Astrocyte of the cerebellum (primary cell): ENCODE results near the gene LRRC4C.

ENCODE experiments used
- DNase-seq: peaks from one replicate; pipeline ENCODE4 v3.0.0-alpha.2; 2011; ENCODE audit warnings: low read depth
- H3K4me3 ChIP-seq: 2 replicates; pipeline ENCODE4 v1.5.1; 2011; ENCODE audit warnings: mild to moderate bottlenecking, low read depth, low read length, moderate library complexity
- in situ Hi-C: cut with HindIII; loops from 2 replicates; pipeline ENCODE4 v1.10.0; 2017; ENCODE audit warnings: low sequenced_read_pairs
- TF ChIP-seq, protein P1 (sequence below): IDR thresholded peaks from 2 replicates; pipeline ENCODE4 v1.5.1; 2012; ENCODE audit warnings: low read length, low read depth, moderate library complexity, mild to moderate bottlenecking; ENCODE audit errors: missing control alignments

The LRRC4C gene

DNA sequence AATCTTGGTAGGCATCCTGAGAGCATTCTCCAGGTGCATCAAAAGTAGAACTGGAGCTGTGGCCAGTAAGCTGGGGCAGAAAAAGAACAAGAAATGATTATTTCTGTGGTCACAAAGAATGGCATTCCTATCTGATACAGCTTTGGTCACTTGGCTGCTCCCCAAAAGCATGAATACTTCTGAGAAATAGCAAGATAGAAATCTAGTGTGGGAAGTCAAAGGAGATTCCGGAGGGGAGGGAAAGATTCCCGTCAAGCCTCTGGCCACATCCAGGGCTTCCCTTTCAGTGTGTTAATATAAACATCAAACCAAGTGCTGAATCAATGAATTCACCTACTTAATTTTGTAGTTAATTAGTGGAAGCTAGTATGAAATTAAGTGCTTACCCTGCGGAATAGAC is 1185.4 kb downstream of the LRRC4C start:
- in situ Hi-C loops: no loop called here
- TF ChIP-seq, protein P1, sequence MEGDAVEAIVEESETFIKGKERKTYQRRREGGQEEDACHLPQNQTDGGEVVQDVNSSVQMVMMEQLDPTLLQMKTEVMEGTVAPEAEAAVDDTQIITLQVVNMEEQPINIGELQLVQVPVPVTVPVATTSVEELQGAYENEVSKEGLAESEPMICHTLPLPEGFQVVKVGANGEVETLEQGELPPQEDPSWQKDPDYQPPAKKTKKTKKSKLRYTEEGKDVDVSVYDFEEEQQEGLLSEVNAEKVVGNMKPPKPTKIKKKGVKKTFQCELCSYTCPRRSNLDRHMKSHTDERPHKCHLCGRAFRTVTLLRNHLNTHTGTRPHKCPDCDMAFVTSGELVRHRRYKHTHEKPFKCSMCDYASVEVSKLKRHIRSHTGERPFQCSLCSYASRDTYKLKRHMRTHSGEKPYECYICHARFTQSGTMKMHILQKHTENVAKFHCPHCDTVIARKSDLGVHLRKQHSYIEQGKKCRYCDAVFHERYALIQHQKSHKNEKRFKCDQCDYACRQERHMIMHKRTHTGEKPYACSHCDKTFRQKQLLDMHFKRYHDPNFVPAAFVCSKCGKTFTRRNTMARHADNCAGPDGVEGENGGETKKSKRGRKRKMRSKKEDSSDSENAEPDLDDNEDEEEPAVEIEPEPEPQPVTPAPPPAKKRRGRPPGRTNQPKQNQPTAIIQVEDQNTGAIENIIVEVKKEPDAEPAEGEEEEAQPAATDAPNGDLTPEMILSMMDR: no peak
- no peak overlapping the region for H3K4me3 ChIP-seq
- peak; percentile 91 for DNase-seq

DNA sequence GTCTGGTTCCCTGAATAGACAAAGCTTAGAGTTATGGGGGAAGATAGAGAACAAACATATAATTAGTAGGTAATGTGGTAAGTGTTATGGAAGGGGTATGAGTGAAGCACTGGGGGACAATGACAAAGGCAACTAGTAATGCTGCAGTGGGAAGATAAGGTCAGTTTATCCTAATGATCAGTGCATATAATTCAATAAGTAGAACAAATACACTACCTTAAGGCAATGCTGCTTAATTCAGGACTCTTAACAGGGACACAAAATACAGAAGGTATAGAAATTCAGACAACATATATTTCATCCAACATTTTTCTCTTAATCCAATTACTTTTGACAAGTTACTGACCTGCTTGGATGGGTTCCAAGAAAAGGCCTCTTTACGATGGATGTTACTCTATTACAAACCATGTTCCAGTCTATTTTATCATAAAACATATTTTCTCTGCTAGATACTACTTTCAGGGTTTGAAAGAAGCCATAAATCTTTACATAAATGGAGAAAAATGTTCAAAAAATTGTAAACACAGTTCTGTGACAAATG is 1186.2 kb downstream of the LRRC4C start:
- no peak for DNase-seq
- TF ChIP-seq, protein P1: no peak
- in situ Hi-C loops: no loop called here
- H3K4me3 ChIP-seq: no peak overlapping the region

DNA sequence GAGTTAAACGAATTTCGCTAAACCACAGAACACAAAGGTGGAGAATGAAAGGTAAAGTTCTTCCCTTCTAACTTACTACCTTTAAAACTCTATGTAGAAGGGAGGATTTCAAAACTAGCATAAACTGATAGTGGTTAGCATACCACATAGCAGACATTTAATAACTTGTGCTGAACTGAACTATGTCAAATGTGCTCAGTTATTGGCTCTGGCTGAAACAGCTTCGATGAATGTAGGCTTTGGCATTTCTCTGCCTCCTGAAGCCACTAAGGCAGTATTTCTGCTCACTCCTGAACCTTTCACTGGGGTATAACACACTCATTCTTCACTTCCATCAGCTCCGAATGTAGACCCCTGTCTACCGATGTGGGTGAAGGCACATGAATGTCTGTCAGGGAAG is 1188.1 kb downstream of the LRRC4C start:
- in situ Hi-C loops: no loop called here
- TF ChIP-seq, protein P1: no peak
- no peak overlapping the region for H3K4me3 ChIP-seq
- DNase-seq: no peak

DNA sequence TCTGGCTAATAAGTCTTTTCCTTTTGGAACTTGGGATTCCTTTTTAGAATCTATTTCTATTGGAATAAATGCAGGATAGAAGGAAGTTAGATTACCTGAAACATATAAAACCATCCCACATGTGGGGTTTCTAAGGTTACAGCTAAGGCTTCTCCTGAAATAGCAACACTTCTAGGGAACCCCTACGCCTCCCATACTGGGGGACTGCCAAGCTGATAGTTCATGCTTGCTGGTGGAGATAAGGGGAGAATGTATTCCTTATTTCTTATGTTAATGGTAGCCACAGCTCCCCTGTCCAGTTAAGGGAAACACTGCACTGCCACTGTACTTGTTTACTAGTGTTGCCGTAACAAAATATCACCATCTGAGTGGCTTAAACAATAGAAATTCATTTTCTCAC is 1189.6 kb downstream of the LRRC4C start:
- in situ Hi-C loops: no loop called here
- no peak for DNase-seq
- no peak overlapping the region for H3K4me3 ChIP-seq
- TF ChIP-seq, protein P1: no peak

DNA sequence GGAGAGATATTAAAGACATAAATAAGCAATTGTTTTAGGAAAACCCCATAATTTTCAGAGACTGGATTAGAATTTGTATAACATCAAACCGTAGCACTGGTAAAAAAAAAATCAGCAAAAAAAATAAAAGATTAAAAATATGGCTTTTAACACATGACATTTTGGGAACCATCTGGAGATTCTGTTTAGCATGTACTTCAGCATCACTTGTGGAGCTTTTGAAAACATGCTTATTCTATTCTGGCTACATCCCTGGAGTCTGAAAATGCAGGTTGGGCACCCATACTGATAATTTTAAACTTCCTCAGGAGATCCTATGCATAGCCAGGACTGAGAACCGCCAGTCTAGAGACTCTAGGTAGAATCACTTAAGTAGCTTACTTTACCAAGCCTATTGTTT is 1190.9 kb downstream of the LRRC4C start:
- TF ChIP-seq, protein P1: no peak
- no peak overlapping the region for H3K4me3 ChIP-seq
- in situ Hi-C loops: no loop called here
- DNase-seq: no peak

DNA sequence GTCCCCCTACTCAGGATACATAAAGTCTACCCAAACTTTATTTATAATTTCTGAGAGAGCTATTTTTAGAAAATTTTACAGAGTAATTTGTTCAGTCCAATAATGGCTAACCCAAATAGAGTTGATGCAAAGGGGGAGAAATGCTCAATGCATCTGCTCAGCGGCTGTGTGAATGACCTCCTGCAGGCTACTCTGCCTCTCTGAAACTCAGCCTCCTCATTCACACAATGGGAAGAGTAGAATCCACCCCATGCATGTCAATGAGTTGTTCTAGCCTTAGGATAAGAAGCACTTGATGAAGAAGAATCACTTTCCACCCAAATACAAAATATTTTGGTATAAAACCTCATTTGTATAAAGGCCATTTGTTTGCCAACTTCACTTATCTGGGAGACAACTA is 1204.0 kb downstream of the LRRC4C start:
- DNase-seq: no peak
- TF ChIP-seq, protein P1: no peak
- no peak overlapping the region for H3K4me3 ChIP-seq
- in situ Hi-C loops: no loop called here

DNA sequence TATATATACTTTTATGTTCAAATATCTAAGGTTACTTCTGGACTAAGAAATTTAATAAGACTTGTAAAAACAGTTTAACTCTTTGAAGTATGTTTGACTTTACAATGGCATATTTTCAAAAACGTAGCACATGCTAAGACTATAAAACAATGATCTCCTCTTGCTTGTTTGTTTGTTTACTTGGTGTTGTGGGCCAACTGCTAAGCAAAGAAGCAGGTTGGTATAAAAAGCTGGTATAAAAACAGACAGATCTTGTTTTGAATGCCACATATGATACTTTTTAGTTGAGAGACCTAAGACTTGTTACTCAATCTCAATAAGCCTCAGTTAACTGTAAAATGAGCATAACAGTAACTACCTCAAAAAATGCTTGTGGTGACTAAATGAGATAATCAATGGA is 1206.3 kb downstream of the LRRC4C start:
- in situ Hi-C loops: no loop called here
- H3K4me3 ChIP-seq: no peak overlapping the region
- DNase-seq: no peak
- TF ChIP-seq, protein P1: no peak
